BLaER1 treated with 17β-estradiol and CSF1 and Interleukin-3, amounts not matched to agents 10 nM and 100 nM (cell line): ENCODE results near the gene CCDC141.
"Not testable (repeated sequence)": the region's sequence is repeated elsewhere in the genome, so short reads cannot be mapped to it uniquely, and the experiment has no call there.

ENCODE experiments used
- H3K27ac ChIP-seq, 11 experiments: shearing (Covaris generic); formaldehyde crosslinking; 2 replicates each; pipeline ENCODE4 v1.8.1; 2022
- H3K27me3 ChIP-seq, 11 experiments: shearing (Covaris generic); formaldehyde crosslinking; 2 replicates each; pipeline ENCODE4 v1.8.1; 2022
- H3K36me3 ChIP-seq, 11 experiments: shearing (Covaris generic); formaldehyde crosslinking; 2 replicates each; pipeline ENCODE4 v1.8.1; 2022
- H3K4me1 ChIP-seq, 10 experiments: shearing (Covaris generic); formaldehyde crosslinking; 2 replicates each; pipeline ENCODE4 v1.8.1; 2022
- H3K4me2 ChIP-seq, 11 experiments: shearing (Covaris generic); formaldehyde crosslinking; 2 replicates each; pipeline ENCODE4 v1.8.1; 2022
- H3K4me3 ChIP-seq, 10 experiments: shearing (Covaris generic); formaldehyde crosslinking; 2 replicates each; pipeline ENCODE4 v1.8.1; 2022
- H3K9ac ChIP-seq, 11 experiments: shearing (Covaris generic); formaldehyde crosslinking; 2 replicates each; pipeline ENCODE4 v1.8.1; 2022
- H3K9me3 ChIP-seq, 11 experiments: shearing (Covaris generic); formaldehyde crosslinking; replicated peaks in 1 of 11; 2 replicates each; pipeline ENCODE4 v1.8.1; 2022
- H4K20me1 ChIP-seq, 11 experiments: shearing (Covaris generic); formaldehyde crosslinking; 2 replicates each; pipeline ENCODE4 v1.8.1; 2022
- Cebpa-rat ChIP-seq, 11 experiments: shearing (Covaris generic); IDR thresholded peaks; 2 replicates each; pipeline ENCODE4 v1.8.1; 2022

Gene CCDC141

GRCh38 chr2:179020156-179020750, 29.7 kb downstream of the CCDC141 start:
- Histone ChIP-seq H3K27ac (no peak overlapping the region), H3K36me3 (no peaks in the 10 kb centered on the region), H3K4me1 (no peaks in the 10 kb centered on the region), H3K27me3 (no peaks in the 10 kb centered on the region), H3K9ac (no peak overlapping the region), H3K4me3 (no peak overlapping the region), H4K20me1 (no peaks in the 10 kb centered on the region), H3K9me3 (peaks cover 0 to 2% (median 0%) of the 10 kb centered on the region in 11 experiments; a peak in 1 of 22 replicates), H3K4me2 (no peak overlapping the region)
- no peak for TF ChIP-seq Cebpa-rat (IDR thresholded peaks at IDR 0.05)

- H3K27me3 ChIP-seq: no peaks in the 10 kb centered on the region
- H3K9me3 ChIP-seq: no peaks in the 10 kb centered on the region
Measured at GRCh38 chr2:179019260-179019659, 30.7 kb downstream of the CCDC141 start.

GRCh38 chr2:179017773-179018357, 32.1 kb downstream of the CCDC141 start:
- Histone ChIP-seq H3K4me2 (no peak overlapping the region), H3K4me3 (no peak overlapping the region), H3K4me1 (no peaks in the 10 kb centered on the region), H3K36me3 (no peaks in the 10 kb centered on the region), H3K9ac (no peak overlapping the region), H3K9me3 (0 out of 22 replicates have a peak, but pooled peaks cover 0 to 4% (median 0%) of the 10 kb centered on the region in 11 experiments), H3K27me3 (no peaks in the 10 kb centered on the region), H4K20me1 (no peaks in the 10 kb centered on the region), H3K27ac (no peak overlapping the region)
- TF ChIP-seq Cebpa-rat (IDR thresholded peaks at IDR 0.05): no peak

More at GRCh38 chr2:179019260-179019659, 30.7 kb downstream of the CCDC141 start:
- H3K36me3 ChIP-seq: no peaks in the 10 kb centered on the region
- no peak overlapping the region for H3K4me2 ChIP-seq
- TF ChIP-seq Cebpa-rat (IDR thresholded peaks at IDR 0.05): 0 out of 22 replicates have a peak, but pooled peaks of 1 of the 11 experiments have one; percentile 33
- no peak overlapping the region for H3K4me3 ChIP-seq
- no peak overlapping the region for H3K27ac ChIP-seq
- H3K4me1 ChIP-seq: no peaks in the 10 kb centered on the region
- H4K20me1 ChIP-seq: no peaks in the 10 kb centered on the region
- no peak overlapping the region for H3K9ac ChIP-seq

GRCh38 chr2:179014189-179014588, 35.7 kb downstream of the CCDC141 start:
- H3K9ac ChIP-seq, H3K4me3 ChIP-seq, H4K20me1 ChIP-seq, H3K36me3 ChIP-seq, H3K4me1 ChIP-seq, H3K27ac ChIP-seq, H3K9me3 ChIP-seq, H3K27me3 ChIP-seq, H3K4me2 ChIP-seq: not testable (repeated sequence)

- Histone ChIP-seq H4K20me1 (no peaks in the 10 kb centered on the region), H3K4me1 (no peaks in the 10 kb centered on the region), H3K9ac (no peak overlapping the region), H3K27ac (no peak overlapping the region), H3K4me3 (no peak overlapping the region), H3K4me2 (no peak overlapping the region), H3K36me3 (no peaks in the 10 kb centered on the region), H3K27me3 (no peaks in the 10 kb centered on the region), H3K9me3 (peaks cover 0 to 8% (median 0%) of the 10 kb centered on the region in 11 experiments; a peak in 2 of 22 replicates)
- TF ChIP-seq Cebpa-rat (IDR thresholded peaks at IDR 0.05): no peak
Measured at GRCh38 chr2:179005976-179006375, 44.0 kb downstream of the CCDC141 start.

GRCh38 chr2:178999476-178999875, 50.5 kb downstream of the CCDC141 start:
- Histone ChIP-seq H3K4me3 (no peak overlapping the region), H3K27me3 (no peaks in the 10 kb centered on the region), H3K9me3 (peaks cover 0 to 8% (median 2%) of the 10 kb centered on the region in 11 experiments; a peak in 11 of 22 replicates), H3K27ac (no peak overlapping the region), H3K9ac (no peak overlapping the region), H3K4me1 (no peaks in the 10 kb centered on the region), H3K36me3 (no peaks in the 10 kb centered on the region), H4K20me1 (no peaks in the 10 kb centered on the region), H3K4me2 (no peak overlapping the region)
- TF ChIP-seq Cebpa-rat (IDR thresholded peaks at IDR 0.05): no peak

GRCh38 chr2:178998539-178998938, 51.4 kb downstream of the CCDC141 start:
- no peak for TF ChIP-seq Cebpa-rat (IDR thresholded peaks at IDR 0.05)

GRCh38 chr2:178997477-178997876, 52.5 kb downstream of the CCDC141 start:
- H3K27me3 ChIP-seq: no peaks in the 10 kb centered on the region
- H3K9ac ChIP-seq: no peak overlapping the region
- no peaks in the 10 kb centered on the region for H3K36me3 ChIP-seq
- H3K27ac ChIP-seq: no peak overlapping the region
- H3K4me3 ChIP-seq: no peak overlapping the region
- H4K20me1 ChIP-seq: no peaks in the 10 kb centered on the region
- H3K4me1 ChIP-seq: no peaks in the 10 kb centered on the region
- no peak for TF ChIP-seq Cebpa-rat (IDR thresholded peaks at IDR 0.05)
- H3K4me2 ChIP-seq: no peak overlapping the region
- peaks cover 10 to 18% (median 12%) of the 10 kb centered on the region in 11 experiments; a peak in 18 of 22 replicates for H3K9me3 ChIP-seq

More at GRCh38 chr2:178998539-178998938, 51.4 kb downstream of the CCDC141 start:
- H3K36me3 ChIP-seq: no peaks in the 10 kb centered on the region
- no peaks in the 10 kb centered on the region for H3K27me3 ChIP-seq
- H3K9ac ChIP-seq: no peak overlapping the region
- no peak overlapping the region for H3K4me3 ChIP-seq
- no peaks in the 10 kb centered on the region for H4K20me1 ChIP-seq
- H3K9me3 ChIP-seq: peaks cover 9 to 16% (median 11%) of the 10 kb centered on the region in 11 experiments; a peak in 18 of 22 replicates
- H3K4me1 ChIP-seq: no peaks in the 10 kb centered on the region
- H3K4me2 ChIP-seq: no peak overlapping the region
- no peak overlapping the region for H3K27ac ChIP-seq

- H4K20me1 ChIP-seq: no peaks in the 10 kb centered on the region
- no peaks in the 10 kb centered on the region for H3K36me3 ChIP-seq
- peaks cover 10 to 18% (median 12%) of the 10 kb centered on the region in 11 experiments; a peak in 18 of 22 replicates for H3K9me3 ChIP-seq
- H3K4me3 ChIP-seq: no peak overlapping the region
- H3K9ac ChIP-seq: no peak overlapping the region
- no peaks in the 10 kb centered on the region for H3K27me3 ChIP-seq
- no peaks in the 10 kb centered on the region for H3K4me1 ChIP-seq
- H3K4me2 ChIP-seq: no peak overlapping the region
- H3K27ac ChIP-seq: no peak overlapping the region
- TF ChIP-seq Cebpa-rat (IDR thresholded peaks at IDR 0.05): no peak
Measured at GRCh38 chr2:178997067-178997466, 52.9 kb downstream of the CCDC141 start.

GRCh38 chr2:178994264-178994663, 55.7 kb downstream of the CCDC141 start:
- H3K4me3 ChIP-seq: no peak overlapping the region
- H3K9me3 ChIP-seq: peaks cover 10 to 18% (median 12%) of the 10 kb centered on the region in 11 experiments; a peak in 18 of 22 replicates
- H3K27me3 ChIP-seq: no peaks in the 10 kb centered on the region
- no peaks in the 10 kb centered on the region for H3K4me1 ChIP-seq
- no peak for TF ChIP-seq Cebpa-rat (IDR thresholded peaks at IDR 0.05)
- no peaks in the 10 kb centered on the region for H3K36me3 ChIP-seq
- H3K9ac ChIP-seq: no peak overlapping the region
- no peak overlapping the region for H3K4me2 ChIP-seq
- no peaks in the 10 kb centered on the region for H4K20me1 ChIP-seq
- H3K27ac ChIP-seq: no peak overlapping the region
